ENCODE measurements around the gene EIPR1. TPM values are rescaled to one million over a fixed set of nuclear protein-coding genes. Genes with fewer than 3 reads are reported as not detected.

The EIPR1 gene
- total RNA-seq, 1 donor from 2014 or later = 27.8 TPM

GRCh38 chr2:3290655-3291054, 87.0 kb downstream of the EIPR1 start:
- peaks cover 6% of the 10 kb centered on the region for H3K9me3 Mint-ChIP-seq (ENCODE audit: unreplicated experiment)
- Histone ChIP-seq H3K4me3 (ENCODE audit: insufficient read depth, low read depth, low read length) (no peak overlapping the region), H3K27ac (ENCODE audit: low read depth, low read length) (no peak overlapping the region), H3K36me3 (ENCODE audit: insufficient read depth, low read length) (no peaks in the 10 kb centered on the region), H3K4me2 (ENCODE audit: low read length) (no peak overlapping the region), H3K9me3 (ENCODE audit: insufficient read depth, low read depth, low read length) (no peaks in the 10 kb centered on the region), H2AFZ (ENCODE audit: low read depth, low read length) (no peak overlapping the region), H3K4me1 (ENCODE audit: insufficient read depth, low read length) (no peaks in the 10 kb centered on the region), H3K9ac (ENCODE audit: low read length) (no peak overlapping the region), H3K27me3 (ENCODE audit: insufficient read depth, low read length) (no peaks in the 10 kb centered on the region), H3K79me2 (ENCODE audit: insufficient read depth, low read length) (peaks cover 5% of the 10 kb centered on the region), H4K20me1 (ENCODE audit: insufficient read depth, low read length) (peaks cover 70% of the 10 kb centered on the region)
- no peak overlapping the region for H3K27ac Mint-ChIP-seq (ENCODE audit: unreplicated experiment)
- no peak for FAIRE-seq
- peaks cover 19% of the 10 kb centered on the region for H3K36me3 Mint-ChIP-seq (ENCODE audit: low read depth, unreplicated experiment)
- DNase-seq (ENCODE audit: low read depth) = no peak
- H3K4me3 Mint-ChIP-seq (ENCODE audit: unreplicated experiment) = no peak overlapping the region
- H3K27me3 Mint-ChIP-seq (ENCODE audit: low read depth, unreplicated experiment) = no peaks in the 10 kb centered on the region
- H3K4me1 Mint-ChIP-seq (ENCODE audit: low read depth, unreplicated experiment) = no peaks in the 10 kb centered on the region
- TF ChIP-seq EZH2 (IDR thresholded peaks at IDR 0.05; ENCODE audit: insufficient read depth, low read length) (no peak), CTCF (IDR thresholded peaks at IDR 0.05; ENCODE audit: insufficient read depth, low read depth, low read length) (no peak)

DNA sequence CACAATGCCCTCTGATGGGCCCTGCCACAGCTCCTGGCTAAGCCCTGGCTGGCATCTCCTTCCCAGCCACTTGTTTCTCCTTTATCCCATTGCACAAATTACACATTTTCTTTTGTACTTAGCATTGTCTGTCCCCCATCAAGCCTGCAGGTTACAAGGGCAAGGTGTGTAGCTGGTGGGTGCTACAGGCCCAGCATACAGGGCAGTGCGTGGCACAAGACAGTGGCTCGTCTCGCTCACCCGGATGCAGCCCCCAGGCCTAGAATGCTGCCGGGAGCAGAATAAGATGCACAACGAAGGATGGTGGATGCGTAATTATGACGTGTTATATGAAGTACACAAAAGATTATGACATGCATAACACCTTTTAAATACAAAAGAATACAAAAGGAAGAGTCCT, 87.6 kb downstream of the EIPR1 start:
- TF ChIP-seq EZH2 (IDR thresholded peaks at IDR 0.05; ENCODE audit: insufficient read depth, low read length) = no peak
- no peak for TF ChIP-seq CTCF (IDR thresholded peaks at IDR 0.05; ENCODE audit: insufficient read depth, low read depth, low read length)
- peaks cover 5% of the 10 kb centered on the region for H3K79me2 ChIP-seq (ENCODE audit: insufficient read depth, low read length)
- Mint-ChIP-seq H3K4me1 (ENCODE audit: low read depth, unreplicated experiment) (no peaks in the 10 kb centered on the region), H3K27me3 (ENCODE audit: low read depth, unreplicated experiment) (no peaks in the 10 kb centered on the region), H3K9me3 (ENCODE audit: unreplicated experiment) (peaks cover 6% of the 10 kb centered on the region), H3K4me3 (ENCODE audit: unreplicated experiment) (no peak overlapping the region), H3K36me3 (ENCODE audit: low read depth, unreplicated experiment) (peaks cover 19% of the 10 kb centered on the region), H3K27ac (ENCODE audit: unreplicated experiment) (no peak overlapping the region)
- H3K4me2 ChIP-seq (ENCODE audit: low read length) = no peak overlapping the region
- DNase-seq (ENCODE audit: low read depth) (no peak), FAIRE-seq (no peak)
- no peaks in the 10 kb centered on the region for H3K27me3 ChIP-seq (ENCODE audit: insufficient read depth, low read length)
- H4K20me1 ChIP-seq (ENCODE audit: insufficient read depth, low read length) = peaks cover 67% of the 10 kb centered on the region
- H3K36me3 ChIP-seq (ENCODE audit: insufficient read depth, low read length) = no peaks in the 10 kb centered on the region
- H3K9ac ChIP-seq (ENCODE audit: low read length) = no peak overlapping the region
- no peak overlapping the region for H3K27ac ChIP-seq (ENCODE audit: low read depth, low read length)
- H3K4me1 ChIP-seq (ENCODE audit: insufficient read depth, low read length) = no peaks in the 10 kb centered on the region
- H2AFZ ChIP-seq (ENCODE audit: low read depth, low read length) = no peak overlapping the region
- H3K9me3 ChIP-seq (ENCODE audit: insufficient read depth, low read depth, low read length) = no peaks in the 10 kb centered on the region
- H3K4me3 ChIP-seq (ENCODE audit: insufficient read depth, low read depth, low read length) = no peak overlapping the region

GRCh38 chr2:3289526-3289925, 88.1 kb downstream of the EIPR1 start:
- H3K36me3 ChIP-seq (ENCODE audit: insufficient read depth, low read length) = no peaks in the 10 kb centered on the region
- no peak overlapping the region for H3K4me3 Mint-ChIP-seq (ENCODE audit: unreplicated experiment)
- TF ChIP-seq CTCF (IDR thresholded peaks at IDR 0.05; ENCODE audit: insufficient read depth, low read depth, low read length) = no peak
- TF ChIP-seq EZH2 (IDR thresholded peaks at IDR 0.05; ENCODE audit: insufficient read depth, low read length) = no peak
- H3K27me3 Mint-ChIP-seq (ENCODE audit: low read depth, unreplicated experiment) = no peaks in the 10 kb centered on the region
- H3K79me2 ChIP-seq (ENCODE audit: insufficient read depth, low read length) = peaks cover 6% of the 10 kb centered on the region
- H3K27ac Mint-ChIP-seq (ENCODE audit: unreplicated experiment) = no peak overlapping the region
- H3K9me3 ChIP-seq (ENCODE audit: insufficient read depth, low read depth, low read length) = no peaks in the 10 kb centered on the region
- peaks cover 19% of the 10 kb centered on the region for H3K36me3 Mint-ChIP-seq (ENCODE audit: low read depth, unreplicated experiment)
- H3K9ac ChIP-seq (ENCODE audit: low read length) = no peak overlapping the region
- FAIRE-seq (no peak), DNase-seq (ENCODE audit: low read depth) (no peak)
- no peak overlapping the region for H2AFZ ChIP-seq (ENCODE audit: low read depth, low read length)
- H3K4me3 ChIP-seq (ENCODE audit: insufficient read depth, low read depth, low read length) = no peak overlapping the region
- H3K4me2 ChIP-seq (ENCODE audit: low read length) = no peak overlapping the region
- peaks cover 6% of the 10 kb centered on the region for H3K9me3 Mint-ChIP-seq (ENCODE audit: unreplicated experiment)
- H3K27ac ChIP-seq (ENCODE audit: low read depth, low read length) = no peak overlapping the region
- H3K27me3 ChIP-seq (ENCODE audit: insufficient read depth, low read length) = no peaks in the 10 kb centered on the region
- H3K4me1 Mint-ChIP-seq (ENCODE audit: low read depth, unreplicated experiment) = no peaks in the 10 kb centered on the region
- H4K20me1 ChIP-seq (ENCODE audit: insufficient read depth, low read length) = peaks cover 67% of the 10 kb centered on the region
- H3K4me1 ChIP-seq (ENCODE audit: insufficient read depth, low read length) = no peaks in the 10 kb centered on the region
